Left lobe of liver (tissue), 2 donors: ENCODE measurements around the gene KIF12. TPM values are rescaled to one million over a fixed set of nuclear protein-coding genes. Genes with fewer than 3 reads are reported as not detected.
A peak's percentile ranks its signal among the peaks of the same experiment; 100 is the strongest.

Experiments
- ATAC-seq: fragments of 200-7000 bp; cut with Tn5 transposase; one replicate; pipeline ENCODE4 v1.9.1; 2020; ENCODE audit warnings: mild to moderate bottlenecking, moderate library complexity
- DNase-seq: peaks from one replicate; pipeline ENCODE4 v3.0.0-alpha.2; 2020; ENCODE audit warnings: low spot score
- total RNA-seq: library from RNA; stranded (reverse); gene quantifications from one replicate; pipeline ENCODE4 v1.2.1, GENCODE V29; 2021
- donor health status: DM: no; HTN: no; CAD: no; lungs with moderate emphysema.
- donor health status: DM: no; HTN: yes; CAD: no.

Gene KIF12
- total RNA-seq, 1 donor from 2014 or later, result 18.5 TPM

- ATAC-seq (peak; percentile 100), DNase-seq (peak; percentile 85)
Measured at GRCh38 chr9:114108016-114108833, 9.1 kb upstream of the KIF12 start.

- DNase-seq (no peak), ATAC-seq (no peak)
Measured at GRCh38 chr9:114107286-114108001, 8.4 kb upstream of the KIF12 start.

GRCh38 chr9:114105236-114105635 is 6.1 kb upstream of the KIF12 start:
- no peak for ATAC-seq
- DNase-seq, result no peak

- ATAC-seq (no peak), DNase-seq (no peak)
Measured at GRCh38 chr9:114102484-114102883, 3.4 kb upstream of the KIF12 start.

GRCh38 chr9:114100536-114100935 is 1.4 kb upstream of the KIF12 start:
- DNase-seq, result no peak
- ATAC-seq, result no peak

- ATAC-seq, result peak; percentile 6
- DNase-seq, result no peak
Measured at GRCh38 chr9:114099669-114100270, 678 bp upstream of the KIF12 start.

- peak; percentile 88 for ATAC-seq
- peak; percentile 84 for DNase-seq
Measured at GRCh38 chr9:114098021-114098935, 814 bp downstream of the KIF12 start.

- no peak for DNase-seq
- ATAC-seq, result no peak
Measured at GRCh38 chr9:114097613-114098020, 1.5 kb downstream of the KIF12 start.

- ATAC-seq, result no peak
- no peak for DNase-seq
Measured at GRCh38 chr9:114096866-114097612, 2.1 kb downstream of the KIF12 start.

- DNase-seq (no peak), ATAC-seq (no peak)
Measured at GRCh38 chr9:114096041-114096511, 3.0 kb downstream of the KIF12 start.

- DNase-seq (no peak), ATAC-seq (no peak)
Measured at GRCh38 chr9:114094971-114095370, 4.1 kb downstream of the KIF12 start.

GRCh38 chr9:114093761-114094505 is 5.2 kb downstream of the KIF12 start:
- DNase-seq (peak; percentile 33), ATAC-seq (no peak)

GRCh38 chr9:114093031-114093471 is 6.0 kb downstream of the KIF12 start:
- no peak for ATAC-seq
- DNase-seq, result peak; percentile 33

- DNase-seq (peak; percentile 36), ATAC-seq (no peak)
Measured at GRCh38 chr9:114092336-114092735, 6.8 kb downstream of the KIF12 start.

GRCh38 chr9:114091711-114092110 is 7.4 kb downstream of the KIF12 start:
- ATAC-seq (no peak), DNase-seq (peak; percentile 43)

GRCh38 chr9:114090798-114091197 is 8.3 kb downstream of the KIF12 start:
- no peak for ATAC-seq
- peak; percentile 19 for DNase-seq

GRCh38 chr9:114089206-114089840 is 9.8 kb downstream of the KIF12 start:
- peak; percentile 41 for DNase-seq
- ATAC-seq, result no peak

- DNase-seq, result peak; percentile 41
- no peak for ATAC-seq
Measured at GRCh38 chr9:114088571-114089170, 10.4 kb downstream of the KIF12 start.
